C4-2B (cell line): ENCODE results near the gene TPGS1.

Source experiments
- H3K27ac ChIP-seq: fragments of 450-650 bp; 2 replicates; pipeline ENCODE4 v1.5.1; 2017
- CTCF ChIP-seq: fragments of 450-650 bp; conservative IDR thresholded peaks from 2 replicates; pipeline ENCODE4 v1.5.1; 2017; ENCODE audit warnings: mild to moderate bottlenecking
- ZFX ChIP-seq: fragments of 450-650 bp; IDR thresholded peaks from 2 replicates; pipeline ENCODE4 v1.6.1; 2017

Gene TPGS1

GRCh38 chr19:558770-559439, 51.6 kb downstream of the TPGS1 start:
- TF ChIP-seq ZFX (no peak), CTCF (no peak)
- no peak overlapping the region for H3K27ac ChIP-seq

- no peak for TF ChIP-seq CTCF
- no peak for TF ChIP-seq ZFX
- no peak overlapping the region for H3K27ac ChIP-seq
Observed at GRCh38 chr19:560121-560520, 52.8 kb downstream of the TPGS1 start.

GRCh38 chr19:566403-566802, 59.1 kb downstream of the TPGS1 start:
- no peak overlapping the region for H3K27ac ChIP-seq
- TF ChIP-seq ZFX, result no peak
- TF ChIP-seq CTCF, result no peak

- TF ChIP-seq ZFX (no peak), CTCF (no peak)
- no peak overlapping the region for H3K27ac ChIP-seq
Observed at GRCh38 chr19:566844-567243, 59.5 kb downstream of the TPGS1 start.

- TF ChIP-seq ZFX (no peak), CTCF (no peak)
Observed at GRCh38 chr19:567296-567900, 60.1 kb downstream of the TPGS1 start.

More at GRCh38 chr19:567296-567900, 60.1 kb downstream of the TPGS1 start:
- no peak overlapping the region for H3K27ac ChIP-seq
